K562 (cell line): ENCODE measurements around the gene SCAP. TPM values are rescaled to one million over a fixed set of nuclear protein-coding genes. Genes with fewer than 3 reads are reported as not detected.

Source experiments
- DDX20 ChIP-seq: fragments of 450-650 bp; IDR thresholded peaks from 2 replicates; pipeline ENCODE4 v1.6.1; 2016; ENCODE audit warnings: missing genetic modification characterization, low read depth, mild to moderate bottlenecking, missing compliant biosample characterization, moderate library complexity
- NFIX ChIP-seq: fragments of 250-450 bp; sonication (Bioruptor Pico); IDR thresholded peaks from 2 replicates; pipeline ENCODE4 v1.4.0; 2020; ENCODE audit warnings: low read depth, mild to moderate bottlenecking, moderate library complexity
- NR1H2 ChIP-seq: sonication (generic); formaldehyde crosslinking; IDR thresholded peaks from 2 replicates; pipeline ENCODE4 v1.4.0; 2020; ENCODE audit warnings: mild to moderate bottlenecking, missing genetic modification reagents
- ZNF165 ChIP-seq: fragments of 250-450 bp; sonication (Bioruptor Pico); IDR thresholded peaks from 2 replicates; pipeline ENCODE4 v1.4.0; 2020; ENCODE audit warnings: borderline replicate concordance
- ZNF197 ChIP-seq: fragments of 200-800 bp; sonication (Bioruptor generic); IDR thresholded peaks from 2 replicates; pipeline ENCODE4 v1.6.1; 2016; ENCODE audit warnings: low read depth, missing genetic modification characterization, missing compliant biosample characterization
- ZNF253 ChIP-seq: fragments of 250-450 bp; sonication (Bioruptor Pico); conservative IDR thresholded peaks from 2 replicates; pipeline ENCODE4 v1.6.1; 2021; ENCODE audit warnings: mild to moderate bottlenecking
- ZNF282 ChIP-seq: sonication (generic); formaldehyde crosslinking; IDR thresholded peaks from 2 replicates; pipeline ENCODE4 v1.8.1; 2023; ENCODE audit warnings: missing genetic modification reagents
- ZSCAN29 ChIP-seq: fragments of 450-650 bp; IDR thresholded peaks from 2 replicates; pipeline ENCODE4 v1.6.1; 2017
- polyA plus RNA-seq, 8 experiments: library from polyadenylated mRNA; depleted of rRNA in 4 of 8; stranded (reverse) in 5 of 8; unstranded in 3 of 8; fragments of >200 nt; fragmentation: Nextera tagmentation in 2 of 8; fragmentation: Illumina TruSeq in 1 of 8; extraction: Ambion mirVana in 2 of 8; extraction: Trizol in 1 of 8; gene quantifications; 2 replicates each; pipeline versions ENCODE4 v1.2.1 to v1.2.3, GENCODE V29; 2011 to 2014; ENCODE audit warnings: inconsistent platforms in 1 of 8, missing spikeins in 1 of 8
- total RNA-seq, 7 experiments: library from RNA; depleted of rRNA in 6 of 7; stranded (reverse); fragments of >200 nt in 6 of 7; fragmentation: Illumina TruSeq in 2 of 7; extraction: Trizol in 2 of 7; gene quantifications; 2 replicates each; pipeline versions ENCODE4 v1.2.1 to v1.2.3, GENCODE V29; 2011 to 2021; ENCODE audit warnings: low replicate concordance in 1 of 7
- TF ChIP-seq, protein P1 (sequence below): sonication (generic); formaldehyde crosslinking; IDR thresholded peaks from 2 replicates; pipeline ENCODE4 v1.8.0; 2022; ENCODE audit warnings: missing genetic modification reagents, mild to moderate bottlenecking, moderate library complexity, borderline replicate concordance
- TF ChIP-seq, protein P2 (sequence below): fragments of 250-450 bp; sonication (Bioruptor Pico); IDR thresholded peaks from 2 replicates; pipeline ENCODE4 v1.4.0; 2020; ENCODE audit warnings: mild to moderate bottlenecking, moderate library complexity
- TF ChIP-seq, protein P3 (sequence below): fragments of 200-800 bp; sonication (Bioruptor generic); IDR thresholded peaks from 2 replicates; pipeline ENCODE4 v1.6.1; 2017; ENCODE audit warnings: missing genetic modification characterization, missing compliant biosample characterization
- TF ChIP-seq, protein P4 (sequence below): sonication (generic); formaldehyde crosslinking; IDR thresholded peaks from 2 replicates; pipeline ENCODE4 v1.9.0; 2022; ENCODE audit warnings: mild to moderate bottlenecking, missing genetic modification reagents
- TF ChIP-seq, protein P5 (sequence below): sonication (generic); formaldehyde crosslinking; IDR thresholded peaks from 2 replicates; pipeline ENCODE4 v1.8.1; 2023; ENCODE audit warnings: missing genetic modification reagents, mild to moderate bottlenecking, borderline replicate concordance

SCAP gene
- total and polyA plus RNA-seq, 9 of the 15 experiments (the other 6 are each of a cell fraction or from before 2014, with no cell fraction given) = 2.6 to 104 (median 37.8) TPM

DNA sequence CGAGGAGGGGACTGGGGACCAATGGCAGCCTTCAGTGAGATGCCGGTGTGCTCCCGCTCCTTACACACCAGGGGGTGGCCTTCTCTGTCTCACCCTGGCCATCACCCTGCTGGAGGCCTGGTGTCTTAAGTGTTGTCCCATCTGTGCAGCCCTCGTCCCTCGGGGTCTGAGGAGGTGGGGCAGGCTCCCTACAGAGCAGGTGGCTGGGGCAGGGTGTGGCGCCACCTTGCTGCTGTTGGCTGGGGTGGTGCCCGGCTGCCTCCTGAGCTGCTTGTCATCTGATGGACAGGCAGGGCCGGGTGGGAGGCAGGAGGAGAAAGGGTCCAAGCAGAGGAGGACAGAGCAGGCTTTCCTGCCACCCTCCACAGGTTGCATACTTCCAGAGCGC lies 69.0 kb downstream of the SCAP start (continued):
- TF ChIP-seq DDX20 (tag) (no peak), ZNF253 (no peak), ZNF282 (0 out of 2 replicates have a peak, but pooled peaks have one; percentile 73), NFIX (CRISPR knock-in tag) (no peak), ZNF197 (no peak), NR1H2 (no peak), ZSCAN29 (no peak), ZNF165 (CRISPR knock-in tag) (no peak)
- TF ChIP-seq, protein P1, sequence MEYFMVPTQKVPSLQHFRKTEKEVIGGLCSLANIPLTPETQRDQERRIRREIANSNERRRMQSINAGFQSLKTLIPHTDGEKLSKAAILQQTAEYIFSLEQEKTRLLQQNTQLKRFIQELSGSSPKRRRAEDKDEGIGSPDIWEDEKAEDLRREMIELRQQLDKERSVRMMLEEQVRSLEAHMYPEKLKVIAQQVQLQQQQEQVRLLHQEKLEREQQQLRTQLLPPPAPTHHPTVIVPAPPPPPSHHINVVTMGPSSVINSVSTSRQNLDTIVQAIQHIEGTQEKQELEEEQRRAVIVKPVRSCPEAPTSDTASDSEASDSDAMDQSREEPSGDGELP (CRISPR knock-in tag) = peak; percentile 26; the same call in 1 of the 2 replicates
- TF ChIP-seq, protein P2, sequence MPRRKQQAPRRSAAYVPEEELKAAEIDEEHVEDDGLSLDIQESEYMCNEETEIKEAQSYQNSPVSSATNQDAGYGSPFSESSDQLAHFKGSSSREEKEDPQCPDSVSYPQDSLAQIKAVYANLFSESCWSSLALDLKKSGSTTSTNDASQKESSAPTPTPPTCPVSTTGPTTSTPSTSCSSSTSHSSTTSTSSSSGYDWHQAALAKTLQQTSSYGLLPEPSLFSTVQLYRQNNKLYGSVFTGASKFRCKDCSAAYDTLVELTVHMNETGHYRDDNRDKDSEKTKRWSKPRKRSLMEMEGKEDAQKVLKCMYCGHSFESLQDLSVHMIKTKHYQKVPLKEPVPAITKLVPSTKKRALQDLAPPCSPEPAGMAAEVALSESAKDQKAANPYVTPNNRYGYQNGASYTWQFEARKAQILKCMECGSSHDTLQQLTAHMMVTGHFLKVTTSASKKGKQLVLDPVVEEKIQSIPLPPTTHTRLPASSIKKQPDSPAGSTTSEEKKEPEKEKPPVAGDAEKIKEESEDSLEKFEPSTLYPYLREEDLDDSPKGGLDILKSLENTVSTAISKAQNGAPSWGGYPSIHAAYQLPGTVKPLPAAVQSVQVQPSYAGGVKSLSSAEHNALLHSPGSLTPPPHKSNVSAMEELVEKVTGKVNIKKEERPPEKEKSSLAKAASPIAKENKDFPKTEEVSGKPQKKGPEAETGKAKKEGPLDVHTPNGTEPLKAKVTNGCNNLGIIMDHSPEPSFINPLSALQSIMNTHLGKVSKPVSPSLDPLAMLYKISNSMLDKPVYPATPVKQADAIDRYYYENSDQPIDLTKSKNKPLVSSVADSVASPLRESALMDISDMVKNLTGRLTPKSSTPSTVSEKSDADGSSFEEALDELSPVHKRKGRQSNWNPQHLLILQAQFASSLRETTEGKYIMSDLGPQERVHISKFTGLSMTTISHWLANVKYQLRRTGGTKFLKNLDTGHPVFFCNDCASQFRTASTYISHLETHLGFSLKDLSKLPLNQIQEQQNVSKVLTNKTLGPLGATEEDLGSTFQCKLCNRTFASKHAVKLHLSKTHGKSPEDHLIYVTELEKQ = no peak
- TF ChIP-seq, protein P3, sequence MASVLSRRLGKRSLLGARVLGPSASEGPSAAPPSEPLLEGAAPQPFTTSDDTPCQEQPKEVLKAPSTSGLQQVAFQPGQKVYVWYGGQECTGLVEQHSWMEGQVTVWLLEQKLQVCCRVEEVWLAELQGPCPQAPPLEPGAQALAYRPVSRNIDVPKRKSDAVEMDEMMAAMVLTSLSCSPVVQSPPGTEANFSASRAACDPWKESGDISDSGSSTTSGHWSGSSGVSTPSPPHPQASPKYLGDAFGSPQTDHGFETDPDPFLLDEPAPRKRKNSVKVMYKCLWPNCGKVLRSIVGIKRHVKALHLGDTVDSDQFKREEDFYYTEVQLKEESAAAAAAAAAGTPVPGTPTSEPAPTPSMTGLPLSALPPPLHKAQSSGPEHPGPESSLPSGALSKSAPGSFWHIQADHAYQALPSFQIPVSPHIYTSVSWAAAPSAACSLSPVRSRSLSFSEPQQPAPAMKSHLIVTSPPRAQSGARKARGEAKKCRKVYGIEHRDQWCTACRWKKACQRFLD (CRISPR knock-in tag) = 0 out of 2 replicates have a peak, but pooled peaks have one; percentile 68
- TF ChIP-seq, protein P4, sequence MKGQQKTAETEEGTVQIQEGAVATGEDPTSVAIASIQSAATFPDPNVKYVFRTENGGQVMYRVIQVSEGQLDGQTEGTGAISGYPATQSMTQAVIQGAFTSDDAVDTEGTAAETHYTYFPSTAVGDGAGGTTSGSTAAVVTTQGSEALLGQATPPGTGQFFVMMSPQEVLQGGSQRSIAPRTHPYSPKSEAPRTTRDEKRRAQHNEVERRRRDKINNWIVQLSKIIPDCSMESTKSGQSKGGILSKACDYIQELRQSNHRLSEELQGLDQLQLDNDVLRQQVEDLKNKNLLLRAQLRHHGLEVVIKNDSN = peak; percentile 23; the same call in 1 of the 2 replicates
- TF ChIP-seq, protein P5, sequence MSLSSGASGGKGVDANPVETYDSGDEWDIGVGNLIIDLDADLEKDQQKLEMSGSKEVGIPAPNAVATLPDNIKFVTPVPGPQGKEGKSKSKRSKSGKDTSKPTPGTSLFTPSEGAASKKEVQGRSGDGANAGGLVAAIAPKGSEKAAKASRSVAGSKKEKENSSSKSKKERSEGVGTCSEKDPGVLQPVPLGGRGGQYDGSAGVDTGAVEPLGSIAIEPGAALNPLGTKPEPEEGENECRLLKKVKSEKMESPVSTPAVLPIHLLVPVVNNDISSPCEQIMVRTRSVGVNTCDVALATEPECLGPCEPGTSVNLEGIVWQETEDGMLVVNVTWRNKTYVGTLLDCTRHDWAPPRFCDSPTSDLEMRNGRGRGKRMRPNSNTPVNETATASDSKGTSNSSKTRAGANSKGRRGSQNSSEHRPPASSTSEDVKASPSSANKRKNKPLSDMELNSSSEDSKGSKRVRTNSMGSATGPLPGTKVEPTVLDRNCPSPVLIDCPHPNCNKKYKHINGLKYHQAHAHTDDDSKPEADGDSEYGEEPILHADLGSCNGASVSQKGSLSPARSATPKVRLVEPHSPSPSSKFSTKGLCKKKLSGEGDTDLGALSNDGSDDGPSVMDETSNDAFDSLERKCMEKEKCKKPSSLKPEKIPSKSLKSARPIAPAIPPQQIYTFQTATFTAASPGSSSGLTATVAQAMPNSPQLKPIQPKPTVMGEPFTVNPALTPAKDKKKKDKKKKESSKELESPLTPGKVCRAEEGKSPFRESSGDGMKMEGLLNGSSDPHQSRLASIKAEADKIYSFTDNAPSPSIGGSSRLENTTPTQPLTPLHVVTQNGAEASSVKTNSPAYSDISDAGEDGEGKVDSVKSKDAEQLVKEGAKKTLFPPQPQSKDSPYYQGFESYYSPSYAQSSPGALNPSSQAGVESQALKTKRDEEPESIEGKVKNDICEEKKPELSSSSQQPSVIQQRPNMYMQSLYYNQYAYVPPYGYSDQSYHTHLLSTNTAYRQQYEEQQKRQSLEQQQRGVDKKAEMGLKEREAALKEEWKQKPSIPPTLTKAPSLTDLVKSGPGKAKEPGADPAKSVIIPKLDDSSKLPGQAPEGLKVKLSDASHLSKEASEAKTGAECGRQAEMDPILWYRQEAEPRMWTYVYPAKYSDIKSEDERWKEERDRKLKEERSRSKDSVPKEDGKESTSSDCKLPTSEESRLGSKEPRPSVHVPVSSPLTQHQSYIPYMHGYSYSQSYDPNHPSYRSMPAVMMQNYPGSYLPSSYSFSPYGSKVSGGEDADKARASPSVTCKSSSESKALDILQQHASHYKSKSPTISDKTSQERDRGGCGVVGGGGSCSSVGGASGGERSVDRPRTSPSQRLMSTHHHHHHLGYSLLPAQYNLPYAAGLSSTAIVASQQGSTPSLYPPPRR = no peak
